Body of pancreas (tissue), 4 donors: ENCODE results near the gene GKN2. TPM values are rescaled to one million over a fixed set of nuclear protein-coding genes. Genes with fewer than 3 reads are reported as not detected.
A peak's percentile ranks its signal among the peaks of the same experiment; 100 is the strongest.

Experiments used
- ATAC-seq: fragments of 150-250 bp; one replicate; pipeline ENCODE4 v1.9.1; 2016
- DNase-seq, 4 donors: peaks; one replicate each; pipeline ENCODE4 v3.0.0-alpha.2; 2019
- H3K27ac ChIP-seq, 4 donors: fragments of 200-600 bp; sonication (generic); 1 replicate in 3 of 4; 2 replicates in 1 of 4; pipeline versions ENCODE4 v1.5.1 to v1.6.1; 2016 to 2019; ENCODE audit warnings: mild to moderate bottlenecking in 1 of 4, mixed read lengths in 1 of 4, moderate library complexity in 1 of 4
- H3K27me3 ChIP-seq, 2 donors: fragments of 200-600 bp; sonication (generic); one replicate each; pipeline ENCODE4 v1.6.0; 2016; ENCODE audit warnings: mild to moderate bottlenecking in 1 of 2
- H3K36me3 ChIP-seq, 2 donors: fragments of 200-600 bp; sonication (generic); replicated peaks in 1 of 2; 2 replicates each; pipeline ENCODE4 v1.5.1; 2016; ENCODE audit warnings: low read depth in 2 of 2; ENCODE audit not compliant: insufficient read depth in 1 of 2
- H3K4me1 ChIP-seq: fragments of 200-600 bp; sonication (generic); one replicate; pipeline ENCODE4 v1.6.0; 2016
- H3K4me3 ChIP-seq, 2 donors: fragments of 200-600 bp; sonication (generic); 1 replicate in 1 of 2; 2 replicates in 1 of 2; pipeline ENCODE4 v1.5.1; 2016 to 2019
- H3K9me3 ChIP-seq, 3 donors: fragments of 200-600 bp; sonication (generic); 1 replicate in 2 of 3; 2 replicates in 1 of 3; pipeline ENCODE4 v1.5.1; 2016
- CTCF ChIP-seq, 7 experiments: fragments of 450-650 bp in 4 of 7; fragments of 200-600 bp in 3 of 7; sonication (generic) in 3 of 7; IDR thresholded peaks; one replicate each; pipeline ENCODE4 v1.5.1; 2016 to 2019; ENCODE audit warnings: antibody characterized with exemption in 7 of 7
- POLR2A ChIP-seq, 3 donors: fragments of 450-650 bp; IDR thresholded peaks; one replicate each; pipeline ENCODE4 v1.6.1; 2016; ENCODE audit warnings: antibody characterized with exemption in 3 of 3, mild to moderate bottlenecking in 2 of 3
- WGBS, 2 donors: methylation state at CpG; one replicate each; pipeline ENCODE4 v1.1.5; 2017; 5-methylcytosine and 5-hydroxymethylcytosine counted together
- intact Hi-C: fragments of 100-400 bp; cut with DNase I; formaldehyde crosslinking; loops from one replicate; pipeline ENCODE4 v1.15.1; 2023
- total RNA-seq, 2 donors: library from RNA; depleted of rRNA; stranded (reverse); fragments of >200 nt; gene quantifications; one replicate each; pipeline ENCODE4 v1.1.0, GENCODE V29; 2016

The GKN2 gene
- total RNA-seq, 2 donors from 2014 or later = not detected

- Histone ChIP-seq H3K9me3 (no peaks in the 10 kb centered on the region), H3K4me3 (no peak overlapping the region), H3K27me3 (no peaks in the 10 kb centered on the region), H3K4me1 (peaks cover 13% of the 10 kb centered on the region), H3K36me3 (no peaks in the 10 kb centered on the region), H3K27ac (peak overlapping the region in 2 of 4 donors; percentile 28 to 61)
- DNase-seq (no peak), ATAC-seq (no peak)
- 75 to 88% methylated on average over 4 of the region's 4 CpGs for WGBS, 2 donors
- intact Hi-C loops = no loop called here
- TF ChIP-seq CTCF (IDR thresholded peaks at IDR 0.05) (no peak), POLR2A (IDR thresholded peaks at IDR 0.05) (no peak)
Observed at GRCh38 chr2:68907920-68908253, 44.8 kb downstream of the GKN2 start.

GRCh38 chr2:68907232-68907919 is 45.3 kb downstream of the GKN2 start:
- no peaks in the 10 kb centered on the region for H3K36me3 ChIP-seq
- H3K9me3 ChIP-seq = no peaks in the 10 kb centered on the region
- intact Hi-C loops = no loop called here
- peaks cover 13% of the 10 kb centered on the region for H3K4me1 ChIP-seq
- H3K27ac ChIP-seq = no peak overlapping the region
- 81 to 84% methylated on average over 5 of the region's 5 CpGs for WGBS, 2 donors
- no peak overlapping the region for H3K4me3 ChIP-seq
- DNase-seq (no peak), ATAC-seq (no peak)
- H3K27me3 ChIP-seq = no peaks in the 10 kb centered on the region
- TF ChIP-seq CTCF (IDR thresholded peaks at IDR 0.05) (no peak), POLR2A (IDR thresholded peaks at IDR 0.05) (no peak)

- intact Hi-C loops = no loop called here
- TF ChIP-seq POLR2A (IDR thresholded peaks at IDR 0.05) = no peak
- TF ChIP-seq CTCF (IDR thresholded peaks at IDR 0.05) = no peak
- H3K4me3 ChIP-seq = no peak overlapping the region
- no peak overlapping the region for H3K27ac ChIP-seq
- H3K27me3 ChIP-seq = no peaks in the 10 kb centered on the region
- ATAC-seq (no peak), DNase-seq (no peak)
- no peaks in the 10 kb centered on the region for H3K9me3 ChIP-seq
- H3K36me3 ChIP-seq = no peaks in the 10 kb centered on the region
- H3K4me1 ChIP-seq = peaks cover 13% of the 10 kb centered on the region
- 89 to 91% methylated on average over 3 of the region's 3 CpGs for WGBS, 2 donors
Observed at GRCh38 chr2:68906716-68907115, 46.0 kb downstream of the GKN2 start.

GRCh38 chr2:68905116-68905515 is 47.6 kb downstream of the GKN2 start:
- H3K27ac ChIP-seq = no peak overlapping the region
- no peaks in the 10 kb centered on the region for H3K9me3 ChIP-seq
- H3K4me3 ChIP-seq = no peak overlapping the region
- WGBS, 2 donors = 72 to 81% methylated on average over 2 of the region's 2 CpGs
- H3K4me1 ChIP-seq = peaks cover 13% of the 10 kb centered on the region
- ATAC-seq (no peak), DNase-seq (no peak)
- H3K27me3 ChIP-seq = no peaks in the 10 kb centered on the region
- intact Hi-C loops = no loop called here
- H3K36me3 ChIP-seq = no peaks in the 10 kb centered on the region
- no peak for TF ChIP-seq POLR2A (IDR thresholded peaks at IDR 0.05)
- TF ChIP-seq CTCF (IDR thresholded peaks at IDR 0.05) = no peak

- H3K9me3 ChIP-seq = no peaks in the 10 kb centered on the region
- H3K27me3 ChIP-seq = no peaks in the 10 kb centered on the region
- no peaks in the 10 kb centered on the region for H3K4me1 ChIP-seq
- H3K4me3 ChIP-seq = no peak overlapping the region
- H3K36me3 ChIP-seq = no peaks in the 10 kb centered on the region
- DNase-seq (no peak), ATAC-seq (no peak)
- TF ChIP-seq POLR2A (IDR thresholded peaks at IDR 0.05) = no peak
- TF ChIP-seq CTCF (IDR thresholded peaks at IDR 0.05) = no peak
- WGBS, 2 donors = 81 to 85% methylated on average over 1 of the region's 1 CpG
- no peak overlapping the region for H3K27ac ChIP-seq
- intact Hi-C loops = no loop called here
Observed at GRCh38 chr2:68901561-68901960, 51.1 kb downstream of the GKN2 start.
